ENCODE data around the gene RALB.
"Not testable (repeated sequence)": the region's sequence is repeated elsewhere in the genome, so short reads cannot be mapped to it uniquely, and the experiment has no call there.

Gene RALB

GRCh38 chr2:120313695-120314615 lies 61.3 kb downstream of the RALB start:
- DNase-seq (ENCODE audit: low read depth in 2 of 3, low spot score in 1 of 3), result no peak

- DNase-seq (ENCODE audit: low read depth in 2 of 3, low spot score in 1 of 3), result no peak
Measured at GRCh38 chr2:120314690-120315366, 62.2 kb downstream of the RALB start.

- no peak for DNase-seq (ENCODE audit: low read depth in 2 of 3, low spot score in 1 of 3)
Measured at GRCh38 chr2:120315367-120316033, 62.8 kb downstream of the RALB start.

GRCh38 chr2:120316071-120316470 lies 63.4 kb downstream of the RALB start:
- no peak for DNase-seq (ENCODE audit: low read depth in 2 of 3, low spot score in 1 of 3)

- DNase-seq (ENCODE audit: low read depth in 2 of 3, low spot score in 1 of 3), result no peak
Measured at GRCh38 chr2:120316528-120317179, 64.0 kb downstream of the RALB start.

GRCh38 chr2:120317180-120317533 lies 64.5 kb downstream of the RALB start:
- no peak for DNase-seq (ENCODE audit: low read depth in 2 of 3, low spot score in 1 of 3)

GRCh38 chr2:120317916-120318315 lies 65.3 kb downstream of the RALB start:
- no peak for DNase-seq (ENCODE audit: low read depth in 2 of 3, low spot score in 1 of 3)

- no peak for DNase-seq (ENCODE audit: low read depth in 2 of 3, low spot score in 1 of 3)
Measured at GRCh38 chr2:120318626-120319025, 66.0 kb downstream of the RALB start.

- DNase-seq (ENCODE audit: low read depth in 2 of 3, low spot score in 1 of 3), result no peak
Measured at GRCh38 chr2:120319123-120319522, 66.5 kb downstream of the RALB start.

- no peak for DNase-seq (ENCODE audit: low read depth in 2 of 3, low spot score in 1 of 3)
Measured at GRCh38 chr2:120319686-120320317, 67.2 kb downstream of the RALB start.

GRCh38 chr2:120320318-120320851 lies 67.7 kb downstream of the RALB start:
- no peak for DNase-seq (ENCODE audit: low read depth in 2 of 3, low spot score in 1 of 3)

GRCh38 chr2:120320887-120321556 lies 68.4 kb downstream of the RALB start:
- DNase-seq (ENCODE audit: low read depth in 2 of 3, low spot score in 1 of 3), result not testable (repeated sequence)

- no peak for DNase-seq (ENCODE audit: low read depth in 2 of 3, low spot score in 1 of 3)
Measured at GRCh38 chr2:120321721-120322284, 69.2 kb downstream of the RALB start.

GRCh38 chr2:120322329-120322728 lies 69.7 kb downstream of the RALB start:
- DNase-seq (ENCODE audit: low read depth in 2 of 3, low spot score in 1 of 3), result no peak

- no peak for DNase-seq (ENCODE audit: low read depth in 2 of 3, low spot score in 1 of 3)
Measured at GRCh38 chr2:120323214-120323613, 70.6 kb downstream of the RALB start.

GRCh38 chr2:120323807-120324399 lies 71.3 kb downstream of the RALB start:
- no peak for DNase-seq (ENCODE audit: low read depth in 2 of 3, low spot score in 1 of 3)

- DNase-seq (ENCODE audit: low read depth in 2 of 3, low spot score in 1 of 3), result no peak
Measured at GRCh38 chr2:120324933-120325332, 72.3 kb downstream of the RALB start.

- DNase-seq (ENCODE audit: low read depth in 2 of 3, low spot score in 1 of 3), result no peak
Measured at GRCh38 chr2:120326066-120326465, 73.4 kb downstream of the RALB start.
